ENCODE measurements around the gene STAT4.

DNA sequence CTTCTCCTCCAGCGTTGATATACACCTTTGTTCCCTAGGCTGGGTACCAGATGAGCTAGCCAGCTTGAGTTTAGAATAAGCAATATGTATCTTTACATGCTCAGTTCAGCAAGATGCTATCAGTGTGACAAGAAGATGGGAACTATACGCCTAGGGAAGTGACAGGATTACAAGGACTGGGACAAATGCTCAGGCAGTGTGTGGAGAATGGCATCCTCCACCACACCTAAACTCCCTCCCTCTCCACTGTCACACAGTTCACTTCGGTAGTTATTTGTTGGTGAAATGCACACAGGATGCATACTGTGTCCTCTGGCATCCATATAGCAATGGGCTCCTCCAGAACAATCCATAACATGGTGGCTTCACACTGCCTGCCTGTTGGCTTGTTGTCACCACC lies 144.5 kb downstream of the STAT4 start:
- TF ChIP-seq, protein P1, sequence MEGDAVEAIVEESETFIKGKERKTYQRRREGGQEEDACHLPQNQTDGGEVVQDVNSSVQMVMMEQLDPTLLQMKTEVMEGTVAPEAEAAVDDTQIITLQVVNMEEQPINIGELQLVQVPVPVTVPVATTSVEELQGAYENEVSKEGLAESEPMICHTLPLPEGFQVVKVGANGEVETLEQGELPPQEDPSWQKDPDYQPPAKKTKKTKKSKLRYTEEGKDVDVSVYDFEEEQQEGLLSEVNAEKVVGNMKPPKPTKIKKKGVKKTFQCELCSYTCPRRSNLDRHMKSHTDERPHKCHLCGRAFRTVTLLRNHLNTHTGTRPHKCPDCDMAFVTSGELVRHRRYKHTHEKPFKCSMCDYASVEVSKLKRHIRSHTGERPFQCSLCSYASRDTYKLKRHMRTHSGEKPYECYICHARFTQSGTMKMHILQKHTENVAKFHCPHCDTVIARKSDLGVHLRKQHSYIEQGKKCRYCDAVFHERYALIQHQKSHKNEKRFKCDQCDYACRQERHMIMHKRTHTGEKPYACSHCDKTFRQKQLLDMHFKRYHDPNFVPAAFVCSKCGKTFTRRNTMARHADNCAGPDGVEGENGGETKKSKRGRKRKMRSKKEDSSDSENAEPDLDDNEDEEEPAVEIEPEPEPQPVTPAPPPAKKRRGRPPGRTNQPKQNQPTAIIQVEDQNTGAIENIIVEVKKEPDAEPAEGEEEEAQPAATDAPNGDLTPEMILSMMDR (optimal IDR thresholded peaks at IDR 0.05 in 1 of 3, IDR thresholded peaks at IDR 0.05 in 1 of 3, conservative IDR thresholded peaks at IDR 0.05 in 1 of 3; ENCODE audit: extremely low read depth in 1 of 3, insufficient read depth in 2 of 3, low read length in 3 of 3): no peak
- TF ChIP-seq EZH2 (IDR thresholded peaks at IDR 0.05; ENCODE audit: low read length): no peak

Data from keratinocyte (primary cell).